Mucosa of rectum (tissue), 2 donors: Measurements from ENCODE around the gene NFE2L2.

ENCODE experiments used
- H3K27ac ChIP-seq, 2 donors: one replicate each; pipeline ENCODE4 v1.7.0; 2013; ENCODE audit warnings: inconsistent platforms in 2 of 2, low read depth in 2 of 2, low read length in 2 of 2
- H3K27me3 ChIP-seq, 2 donors: one replicate each; pipeline ENCODE4 v1.7.0; 2013; ENCODE audit warnings: low read length in 2 of 2; ENCODE audit not compliant: control insufficient read depth in 2 of 2, insufficient read depth in 2 of 2
- H3K36me3 ChIP-seq, 2 donors: one replicate each; pipeline ENCODE4 v1.7.0; 2013; ENCODE audit warnings: low read length in 2 of 2; ENCODE audit not compliant: control insufficient read depth in 2 of 2, insufficient read depth in 2 of 2
- H3K4me1 ChIP-seq, 2 donors: one replicate each; pipeline ENCODE4 v1.7.0; 2013; ENCODE audit warnings: low read length in 2 of 2, mild to moderate bottlenecking in 1 of 2; ENCODE audit not compliant: control insufficient read depth in 2 of 2, insufficient read depth in 2 of 2
- H3K4me3 ChIP-seq, 2 donors: one replicate each; pipeline ENCODE4 v1.7.0; 2013; ENCODE audit warnings: low read length in 2 of 2
- H3K9ac ChIP-seq, 2 donors: one replicate each; pipeline ENCODE4 v1.7.0; 2013; ENCODE audit warnings: low read length in 2 of 2, low read depth in 1 of 2, mild to moderate bottlenecking in 1 of 2
- H3K9me3 ChIP-seq, 2 donors: one replicate each; pipeline ENCODE4 v1.7.0; 2013; ENCODE audit warnings: low read length in 2 of 2; ENCODE audit not compliant: control insufficient read depth in 2 of 2
- donor health status: healthy.
- donor health status: Normal muscosa, but diverticular disease.

The NFE2L2 gene

DNA sequence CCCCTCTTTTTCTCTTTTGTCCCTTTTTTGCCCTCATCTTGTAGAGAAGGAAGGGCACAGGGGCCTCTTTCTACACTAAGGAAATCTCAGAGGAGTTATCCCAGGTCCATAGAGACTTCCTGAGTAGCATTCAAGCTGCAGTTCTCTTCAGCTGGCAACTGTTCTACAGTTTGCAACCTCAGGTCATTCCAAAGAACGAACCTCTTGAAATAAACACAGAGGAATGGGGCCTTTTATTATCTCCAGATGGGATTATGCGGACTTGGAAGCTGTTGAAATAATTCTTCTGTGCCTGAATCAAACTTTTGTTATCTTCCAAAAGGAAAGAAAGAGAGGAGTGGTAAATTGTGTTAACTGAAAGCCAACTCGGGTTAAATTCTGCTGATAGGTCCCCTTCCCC is 31.0 kb upstream of the NFE2L2 start:
- H3K27me3 ChIP-seq: no peaks in the 10 kb centered on the region
- no peaks in the 10 kb centered on the region for H3K36me3 ChIP-seq
- no peaks in the 10 kb centered on the region for H3K9me3 ChIP-seq
- H3K9ac ChIP-seq: no peak overlapping the region
- no peaks in the 10 kb centered on the region for H3K4me1 ChIP-seq
- H3K4me3 ChIP-seq: no peak overlapping the region
- H3K27ac ChIP-seq: no peak overlapping the region

DNA sequence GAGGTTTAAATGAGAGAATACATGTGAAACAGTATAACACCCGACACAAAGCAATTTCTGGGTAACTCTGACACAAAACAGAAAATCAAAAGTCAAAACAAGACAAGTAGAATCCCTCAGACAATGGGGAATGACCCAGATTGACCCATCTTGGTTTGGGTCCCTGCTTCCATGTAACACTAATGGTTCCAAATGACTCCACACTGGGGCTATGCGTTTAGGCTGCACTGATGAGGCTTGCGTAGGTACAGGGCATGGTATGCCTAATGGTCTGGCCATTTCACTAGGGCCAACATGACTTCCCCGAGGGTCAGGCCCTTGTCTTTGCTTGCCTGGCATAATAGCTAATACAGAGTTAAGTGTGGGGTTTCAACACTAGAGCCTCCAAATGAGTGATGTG is 27.2 kb upstream of the NFE2L2 start:
- Histone ChIP-seq H3K9me3 (no peaks in the 10 kb centered on the region), H3K4me3 (no peak overlapping the region), H3K27ac (no peak overlapping the region), H3K9ac (no peak overlapping the region), H3K4me1 (no peaks in the 10 kb centered on the region), H3K27me3 (no peaks in the 10 kb centered on the region), H3K36me3 (no peaks in the 10 kb centered on the region)

DNA sequence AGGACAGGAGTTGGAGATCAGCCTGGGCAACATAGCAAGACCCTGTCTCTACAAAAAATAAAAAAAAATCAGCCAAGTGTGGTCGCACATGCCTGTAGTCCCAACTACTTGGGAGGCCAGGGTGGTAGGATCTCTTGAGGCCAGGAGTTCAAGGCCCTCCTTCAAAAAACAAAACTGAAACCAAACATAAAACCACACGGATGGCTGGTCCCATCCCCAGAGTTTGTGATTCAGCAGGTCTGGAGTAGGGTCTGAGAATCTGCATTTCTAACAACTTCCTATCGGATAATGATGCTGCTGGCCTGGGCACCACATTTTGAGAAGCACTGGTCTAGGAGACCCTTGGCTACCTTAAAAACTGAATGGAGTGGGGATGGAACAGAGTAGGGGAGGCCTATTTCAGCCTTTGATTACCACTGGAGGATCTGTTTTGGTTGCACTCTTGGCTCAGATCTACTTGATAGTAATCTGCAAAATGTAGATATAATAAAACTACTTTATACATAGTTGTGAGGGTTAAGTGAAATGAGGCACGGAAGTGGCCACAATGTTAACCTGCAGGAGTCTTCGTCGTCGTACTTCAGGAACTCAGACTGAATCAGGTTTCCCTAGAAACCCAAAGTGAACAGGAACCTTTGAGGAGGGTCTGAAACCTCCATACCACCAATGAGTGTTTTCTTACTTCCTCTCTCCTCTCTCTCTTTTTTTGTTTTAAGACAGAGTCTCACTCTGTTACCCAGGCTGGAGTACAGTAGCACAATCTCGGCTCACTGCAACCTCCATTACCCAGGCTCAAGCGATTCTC is 25.5 kb upstream of the NFE2L2 start:
- Histone ChIP-seq H3K4me1 (no peaks in the 10 kb centered on the region), H3K27me3 (no peaks in the 10 kb centered on the region), H3K4me3 (no peak overlapping the region), H3K9ac (no peak overlapping the region), H3K27ac (no peak overlapping the region), H3K9me3 (no peaks in the 10 kb centered on the region), H3K36me3 (no peaks in the 10 kb centered on the region)

DNA sequence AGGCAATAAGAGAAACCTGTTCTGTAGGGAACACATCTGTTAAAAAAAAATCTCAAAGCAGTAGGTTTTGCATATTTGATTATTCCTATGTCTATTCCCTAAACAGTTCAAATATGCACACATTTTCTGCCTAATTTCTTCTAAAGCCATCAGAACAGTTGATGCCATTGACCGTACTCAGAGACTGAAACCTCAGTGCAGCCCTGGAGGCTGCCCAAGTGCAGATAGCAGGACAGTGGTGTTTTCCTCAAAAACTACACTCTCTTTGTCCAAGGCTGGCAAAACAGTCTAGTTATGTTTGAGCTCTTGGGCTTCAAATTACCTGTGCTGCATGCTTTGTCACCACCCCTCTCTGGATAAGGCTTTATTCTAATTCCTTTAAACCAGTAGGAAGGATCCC is 23.3 kb upstream of the NFE2L2 start:
- no peaks in the 10 kb centered on the region for H3K4me1 ChIP-seq
- no peak overlapping the region for H3K4me3 ChIP-seq
- H3K27ac ChIP-seq: no peak overlapping the region
- no peaks in the 10 kb centered on the region for H3K9me3 ChIP-seq
- H3K9ac ChIP-seq: no peak overlapping the region
- H3K27me3 ChIP-seq: no peaks in the 10 kb centered on the region
- H3K36me3 ChIP-seq: no peaks in the 10 kb centered on the region

DNA sequence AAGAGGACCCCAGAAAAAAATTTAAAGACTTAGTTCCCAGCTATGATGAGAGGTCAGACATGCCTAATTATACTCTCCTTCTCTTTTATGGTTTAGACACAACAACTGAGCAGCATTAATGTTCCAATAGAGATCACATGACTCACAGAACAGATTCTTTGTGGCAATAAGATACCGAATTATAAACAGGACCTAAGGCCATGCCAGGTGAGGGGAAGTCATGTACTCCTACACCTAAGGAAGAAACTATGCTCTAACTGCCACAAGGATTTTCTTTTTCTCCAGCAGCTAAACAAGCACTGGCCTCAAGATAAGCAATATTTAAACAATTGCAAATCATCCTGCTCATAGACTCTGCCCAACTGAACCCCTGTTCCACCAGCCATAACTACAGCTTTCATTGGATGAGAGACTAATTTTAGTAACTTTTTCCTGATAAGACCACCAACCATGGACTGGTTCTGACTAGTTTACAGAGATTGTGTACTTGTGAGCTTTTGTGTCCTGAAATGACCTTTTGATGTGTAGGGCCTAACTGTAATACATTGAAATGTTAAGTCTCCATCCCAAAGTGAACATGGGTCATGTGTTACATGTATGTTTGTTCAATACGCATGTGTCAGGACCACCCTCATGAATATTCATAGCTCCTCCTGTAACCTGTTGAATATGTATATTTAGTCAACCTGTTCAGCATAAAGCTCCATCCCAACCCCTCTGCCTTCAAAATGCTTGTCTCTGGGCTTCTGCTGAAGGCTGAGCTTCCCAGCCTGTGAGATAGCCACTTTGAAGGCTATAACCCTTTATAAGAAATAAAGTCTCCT is 21.6 kb upstream of the NFE2L2 start:
- H3K9ac ChIP-seq: no peak overlapping the region
- no peak overlapping the region for H3K27ac ChIP-seq
- H3K4me3 ChIP-seq: no peak overlapping the region
- H3K27me3 ChIP-seq: no peaks in the 10 kb centered on the region
- H3K9me3 ChIP-seq: no peaks in the 10 kb centered on the region
- no peaks in the 10 kb centered on the region for H3K4me1 ChIP-seq
- no peaks in the 10 kb centered on the region for H3K36me3 ChIP-seq

DNA sequence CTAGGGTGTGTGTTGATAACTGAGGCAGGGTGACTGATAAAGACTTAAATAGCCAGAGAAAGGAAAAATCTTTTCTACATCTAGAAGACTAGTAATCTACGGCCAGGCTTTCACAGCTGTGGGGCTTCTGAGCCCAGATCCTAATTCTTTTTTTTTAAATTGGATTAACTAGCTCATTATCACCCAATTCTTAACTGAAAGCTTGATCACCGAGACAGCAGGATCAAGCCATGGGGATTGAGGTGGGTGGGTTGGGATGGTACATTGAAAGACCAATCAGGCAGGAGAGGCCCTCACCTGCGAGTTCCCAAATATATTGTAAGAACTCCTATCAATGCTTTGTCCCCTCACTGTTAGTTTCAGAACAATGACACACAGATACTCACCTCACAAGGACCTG is 20.0 kb upstream of the NFE2L2 start:
- H3K9me3 ChIP-seq: no peaks in the 10 kb centered on the region
- H3K36me3 ChIP-seq: no peaks in the 10 kb centered on the region
- no peak overlapping the region for H3K27ac ChIP-seq
- H3K27me3 ChIP-seq: no peaks in the 10 kb centered on the region
- no peaks in the 10 kb centered on the region for H3K4me1 ChIP-seq
- no peak overlapping the region for H3K9ac ChIP-seq
- H3K4me3 ChIP-seq: no peak overlapping the region

DNA sequence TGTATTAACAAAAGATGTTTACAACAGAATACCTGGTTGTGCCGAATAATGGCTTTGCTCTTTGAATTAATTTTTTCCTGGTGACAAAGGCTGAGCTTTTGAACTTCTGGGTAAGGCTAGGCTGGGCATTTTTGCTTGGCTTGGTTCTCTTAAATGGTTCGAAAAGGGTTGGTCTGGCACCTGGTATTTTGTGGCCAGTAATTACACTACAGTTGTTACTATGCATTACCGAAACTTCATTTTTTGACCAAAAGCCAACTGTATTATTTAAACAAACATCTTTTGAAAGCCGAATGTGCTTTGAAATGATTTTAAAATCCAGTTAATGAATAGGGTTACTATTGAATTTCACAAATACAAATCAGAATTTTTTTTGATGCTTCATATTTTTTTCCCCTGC is 19.4 kb upstream of the NFE2L2 start:
- Histone ChIP-seq H3K27me3 (no peaks in the 10 kb centered on the region), H3K27ac (no peak overlapping the region), H3K4me1 (no peaks in the 10 kb centered on the region), H3K9me3 (no peaks in the 10 kb centered on the region), H3K4me3 (no peak overlapping the region), H3K9ac (no peak overlapping the region), H3K36me3 (no peaks in the 10 kb centered on the region)

DNA sequence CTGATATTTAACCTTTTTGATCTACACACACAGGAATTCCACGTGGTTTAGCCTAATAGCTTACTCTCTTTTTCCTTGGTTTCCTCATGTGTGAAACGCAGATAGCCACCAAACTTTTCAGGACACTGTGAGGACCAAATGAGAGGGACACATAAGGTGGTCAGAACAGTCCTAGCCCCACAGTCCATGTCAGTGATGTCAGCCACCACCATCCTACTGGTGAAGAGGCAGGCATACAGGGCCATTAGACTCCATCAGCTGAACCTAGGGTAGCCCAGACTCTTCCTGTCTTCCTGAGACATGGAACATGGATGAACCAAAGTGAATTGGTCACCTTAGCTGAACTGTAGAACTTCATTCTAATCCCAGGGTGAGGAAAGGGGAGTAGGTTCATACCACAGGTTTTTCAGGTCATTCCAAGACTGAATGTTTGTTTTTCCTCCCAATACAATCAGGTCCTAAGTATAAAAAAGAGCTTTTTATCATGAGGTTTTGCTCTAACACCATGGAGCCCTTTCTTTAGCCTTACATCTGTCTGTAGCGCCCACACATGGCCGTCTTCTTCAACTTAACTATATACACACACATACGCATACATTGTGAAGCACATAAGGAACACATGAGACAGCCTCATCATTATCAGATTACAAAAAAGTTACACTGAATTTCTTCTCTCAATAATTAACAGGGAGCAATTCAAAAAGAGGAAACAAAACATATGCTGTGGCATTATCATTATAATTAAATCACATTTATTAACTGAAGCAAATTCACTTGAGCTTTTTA is 18.5 kb upstream of the NFE2L2 start:
- Histone ChIP-seq H3K9me3 (no peaks in the 10 kb centered on the region), H3K36me3 (no peaks in the 10 kb centered on the region), H3K4me3 (no peak overlapping the region), H3K9ac (no peak overlapping the region), H3K4me1 (no peaks in the 10 kb centered on the region), H3K27me3 (no peaks in the 10 kb centered on the region), H3K27ac (no peak overlapping the region)

DNA sequence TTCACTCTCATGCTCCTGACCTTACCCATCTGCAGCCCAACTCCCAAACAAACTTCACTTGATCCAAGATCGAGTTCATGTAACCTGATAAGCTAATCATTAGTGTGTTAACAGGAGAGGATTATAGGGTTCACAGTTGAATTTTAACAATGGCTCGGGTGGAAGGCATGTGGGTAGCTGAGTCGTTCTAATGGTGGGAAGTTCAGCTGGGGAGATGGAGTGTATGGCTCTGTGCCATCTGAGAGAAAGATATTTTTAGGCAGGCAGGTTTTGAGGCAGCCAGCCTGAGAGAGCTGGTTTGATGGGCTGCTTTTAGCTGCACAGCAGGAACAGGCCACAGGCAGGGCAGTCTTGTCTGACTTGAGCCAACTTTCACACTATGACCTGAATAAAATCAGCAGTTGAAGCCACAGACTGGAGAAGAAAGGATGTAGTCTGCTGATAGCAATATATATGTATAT is 17.7 kb upstream of the NFE2L2 start:
- no peak overlapping the region for H3K9ac ChIP-seq
- H3K9me3 ChIP-seq: no peaks in the 10 kb centered on the region
- H3K27ac ChIP-seq: no peak overlapping the region
- H3K4me3 ChIP-seq: no peak overlapping the region
- no peaks in the 10 kb centered on the region for H3K36me3 ChIP-seq
- H3K27me3 ChIP-seq: no peaks in the 10 kb centered on the region
- H3K4me1 ChIP-seq: no peaks in the 10 kb centered on the region
